GM21528 (cell line): ENCODE data around the gene MPC2.
"Not testable (repeated sequence)": the region's sequence is repeated elsewhere in the genome, so short reads cannot be mapped to it uniquely, and the experiment has no call there.

Experiments
- ATAC-seq: cut with Tn5 transposase; IDR thresholded peaks from one replicate; pipeline ENCODE4 v1.9.1; 2021; ENCODE audit warnings: mild to moderate bottlenecking, moderate library complexity; ENCODE audit not compliant: unreplicated experiment, low FRiP score

The MPC2 gene

DNA sequence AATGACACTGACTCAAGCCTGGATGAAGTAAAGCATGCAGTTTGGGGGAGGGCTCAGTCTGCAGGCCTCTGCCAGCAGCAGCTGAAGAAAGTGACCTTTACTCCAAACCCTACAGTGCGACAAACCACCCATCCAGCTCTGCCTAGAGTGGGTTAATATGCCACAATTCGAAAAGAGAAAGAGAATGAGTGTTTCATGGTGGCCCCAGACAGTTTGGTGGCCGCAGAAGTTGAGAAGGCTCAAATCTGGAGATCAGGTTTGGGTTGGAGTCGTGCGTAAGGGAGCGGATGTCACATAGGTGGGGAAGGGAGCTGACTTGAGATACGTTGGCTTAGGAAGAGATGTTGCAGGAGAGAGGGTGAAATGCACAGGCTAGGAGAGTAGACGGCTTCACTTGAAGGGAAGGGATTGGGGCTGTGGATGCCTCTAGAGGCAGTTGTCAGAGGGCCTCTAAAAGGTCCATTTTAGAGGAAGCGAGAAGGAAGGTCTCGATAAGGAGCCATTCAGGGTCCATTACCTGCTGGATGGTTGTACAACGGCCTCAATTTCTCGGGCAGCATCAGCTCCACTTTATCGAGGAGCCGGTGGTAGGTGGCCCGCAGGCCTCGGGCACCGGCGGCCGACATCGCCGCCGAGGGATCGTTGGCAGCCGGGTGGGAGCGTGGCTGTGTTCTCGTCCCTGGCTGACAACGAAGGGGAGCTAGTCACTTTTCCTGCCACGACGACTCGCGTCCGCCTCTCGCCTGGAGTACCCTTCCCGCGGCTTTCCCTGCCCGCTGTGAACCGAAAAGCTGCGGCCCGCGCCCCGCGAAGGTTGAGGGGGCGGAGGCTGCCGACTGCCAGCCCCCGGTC lies 1.4 kb downstream of the MPC2 start:
- ATAC-seq, result peak; percentile 15

DNA sequence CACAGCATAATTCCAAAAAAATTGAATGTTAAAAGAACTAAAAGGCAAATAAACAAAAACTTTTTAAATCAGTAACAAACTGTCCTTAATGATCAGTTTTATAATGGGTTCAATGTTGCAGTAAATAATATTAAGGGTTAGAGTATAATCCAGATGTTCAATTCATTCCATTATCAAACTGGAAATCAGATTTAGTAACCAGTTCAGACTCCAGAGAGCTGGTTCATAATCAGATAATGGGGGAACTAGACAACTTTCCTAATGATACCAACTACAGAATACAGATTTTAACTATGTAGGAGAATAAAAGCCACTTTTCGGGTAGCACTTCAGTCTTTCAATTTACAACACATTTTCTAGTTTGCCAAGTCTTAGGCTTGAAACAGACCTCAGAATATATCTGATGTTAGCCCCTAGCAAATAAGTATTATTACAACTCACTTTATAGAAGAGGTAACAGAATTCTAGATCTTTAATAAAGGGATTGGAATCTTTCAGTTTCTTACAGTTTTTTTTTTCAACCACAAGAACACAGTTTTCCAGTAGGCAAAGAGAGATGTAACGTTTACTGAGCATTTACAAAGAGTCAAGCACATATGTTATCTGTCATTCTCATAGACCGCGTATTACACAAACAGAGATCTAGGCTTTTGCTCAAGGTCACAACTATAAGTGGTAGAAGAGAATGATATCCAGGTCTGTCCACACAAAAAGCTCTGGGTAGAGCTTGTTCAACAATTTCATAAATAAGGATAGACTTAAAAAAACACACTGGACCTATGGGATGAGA lies 2.3 kb downstream of the MPC2 start:
- ATAC-seq, result no peak

DNA sequence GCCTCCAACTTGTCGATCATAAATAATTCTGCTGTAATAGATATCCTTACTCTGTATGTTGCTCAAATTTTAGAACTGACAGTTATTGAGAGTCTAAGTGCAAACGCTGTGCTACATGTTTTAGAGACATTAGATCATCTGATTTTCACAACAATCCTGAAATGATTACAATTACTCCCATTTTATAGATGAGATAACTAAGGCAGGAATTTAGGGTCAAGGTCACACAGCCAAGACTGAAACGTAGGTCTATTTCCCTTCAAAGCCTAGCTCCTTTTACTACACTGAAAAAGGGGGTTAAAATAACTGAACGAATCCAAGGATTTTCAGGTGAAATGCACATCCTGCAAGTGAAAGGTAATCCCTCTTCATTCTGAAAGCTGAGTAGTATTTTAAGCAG lies 3.1 kb downstream of the MPC2 start:
- ATAC-seq, result no peak

DNA sequence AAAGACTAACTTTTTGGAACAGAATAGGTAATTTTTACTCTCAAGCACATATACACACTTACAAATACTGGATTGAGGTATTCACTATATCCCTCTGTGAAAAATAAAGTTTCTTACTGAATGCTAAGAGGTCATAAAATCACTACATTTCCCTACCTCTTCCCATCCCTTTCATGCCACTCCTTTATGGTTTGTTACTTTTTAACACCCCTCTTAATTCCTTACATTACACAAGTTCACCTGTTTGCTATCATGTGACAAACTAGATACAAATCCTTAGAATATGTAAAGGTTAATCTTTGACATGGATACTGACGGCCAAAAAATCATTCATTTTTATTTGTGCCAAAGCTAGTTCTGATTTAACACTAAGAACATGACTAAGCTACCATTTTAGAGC lies 7.1 kb downstream of the MPC2 start:
- ATAC-seq, result no peak

DNA sequence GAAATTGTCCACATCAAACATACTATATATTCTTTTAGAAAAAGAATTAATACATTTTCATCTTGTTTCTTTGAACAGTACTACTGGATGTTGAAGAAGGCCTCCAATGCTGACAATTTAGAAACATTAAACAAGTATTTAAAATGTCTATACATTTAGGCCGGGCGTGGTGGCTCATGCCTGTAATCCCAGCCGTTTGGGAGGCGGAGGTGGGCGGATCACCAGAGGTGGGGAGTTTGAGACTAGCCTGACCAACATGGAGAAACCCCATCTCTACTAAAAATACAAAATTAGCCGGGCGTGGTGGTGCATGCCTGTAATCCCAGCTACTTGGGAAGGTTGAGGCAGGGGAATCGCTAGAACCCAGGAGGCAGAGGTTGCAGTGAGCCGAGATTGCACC lies 8.0 kb downstream of the MPC2 start:
- ATAC-seq, result not testable (repeated sequence)

DNA sequence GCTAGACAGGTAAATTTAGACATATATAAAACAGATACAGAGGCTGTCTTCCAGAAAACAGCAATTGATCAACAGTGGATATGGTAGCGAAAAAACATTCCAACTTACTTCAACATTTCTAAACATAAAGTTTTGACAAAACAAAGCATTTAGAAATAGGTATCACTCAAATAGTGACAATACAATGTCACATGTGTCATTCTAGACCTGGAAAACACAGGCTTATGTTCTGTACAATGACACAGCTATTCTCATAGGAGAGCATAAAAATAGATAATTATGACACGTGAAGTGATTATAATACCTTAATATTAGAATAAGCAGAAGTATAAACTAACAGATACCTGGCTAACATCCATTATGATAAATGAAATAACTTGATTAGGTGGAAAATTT lies 8.4 kb downstream of the MPC2 start:
- ATAC-seq, result no peak

DNA sequence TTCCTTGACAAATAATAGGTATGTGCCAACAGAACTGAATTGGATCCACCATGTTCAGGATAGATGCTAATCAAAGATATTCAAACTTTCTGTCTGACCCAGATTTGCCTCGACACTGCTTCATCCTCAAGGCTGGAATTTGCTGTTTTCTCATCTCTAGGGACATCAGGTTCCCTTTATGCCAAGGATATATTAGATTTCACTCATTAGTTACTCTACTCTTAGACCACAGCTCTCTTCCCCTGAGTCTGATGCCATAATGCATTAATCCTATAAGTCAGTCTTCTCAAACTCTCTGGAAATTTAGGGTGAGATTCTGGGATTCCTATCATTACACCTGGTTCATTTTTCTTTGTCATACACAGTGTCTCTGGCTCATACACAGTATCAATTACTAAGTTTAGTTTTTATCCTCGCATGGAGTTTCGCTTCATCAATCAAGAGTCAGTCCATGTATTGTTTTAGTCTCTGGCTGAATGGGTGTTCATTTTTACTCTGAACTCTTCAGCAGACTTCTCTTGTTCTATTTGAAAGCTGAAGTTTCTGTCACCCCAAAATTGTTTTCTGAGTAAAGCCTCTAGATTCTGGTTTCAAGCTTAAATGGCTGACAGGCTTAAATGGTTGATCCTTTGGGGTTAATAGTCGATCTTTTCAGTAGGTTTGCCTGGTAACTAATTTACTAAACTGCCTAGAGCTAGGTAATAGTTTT lies 9.7 kb downstream of the MPC2 start:
- no peak for ATAC-seq

DNA sequence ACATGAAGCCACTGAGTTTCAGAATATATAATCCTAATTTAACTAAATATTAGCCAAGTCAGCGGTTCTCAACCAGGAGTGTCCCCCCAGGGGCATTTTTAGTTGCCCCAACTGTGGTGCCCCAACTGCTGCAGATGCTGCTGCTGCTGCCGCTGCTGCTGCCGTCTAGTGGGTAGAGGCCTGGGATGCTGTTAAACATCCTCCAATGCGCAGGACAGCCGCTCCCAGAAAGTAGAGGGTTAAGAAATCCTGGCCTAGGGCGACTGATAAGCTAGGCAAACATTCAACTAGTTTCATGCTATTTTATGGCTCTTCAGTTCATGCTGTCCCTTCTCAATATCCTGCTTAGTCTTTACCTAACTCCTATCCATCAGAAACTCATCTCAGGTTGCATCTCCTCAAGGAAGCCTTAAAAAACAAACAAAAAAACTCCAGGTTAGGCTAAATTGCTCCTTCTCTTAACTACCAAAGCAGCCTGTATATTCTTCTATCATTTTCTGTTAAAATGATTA lies 10.3 kb downstream of the MPC2 start:
- ATAC-seq, result no peak

DNA sequence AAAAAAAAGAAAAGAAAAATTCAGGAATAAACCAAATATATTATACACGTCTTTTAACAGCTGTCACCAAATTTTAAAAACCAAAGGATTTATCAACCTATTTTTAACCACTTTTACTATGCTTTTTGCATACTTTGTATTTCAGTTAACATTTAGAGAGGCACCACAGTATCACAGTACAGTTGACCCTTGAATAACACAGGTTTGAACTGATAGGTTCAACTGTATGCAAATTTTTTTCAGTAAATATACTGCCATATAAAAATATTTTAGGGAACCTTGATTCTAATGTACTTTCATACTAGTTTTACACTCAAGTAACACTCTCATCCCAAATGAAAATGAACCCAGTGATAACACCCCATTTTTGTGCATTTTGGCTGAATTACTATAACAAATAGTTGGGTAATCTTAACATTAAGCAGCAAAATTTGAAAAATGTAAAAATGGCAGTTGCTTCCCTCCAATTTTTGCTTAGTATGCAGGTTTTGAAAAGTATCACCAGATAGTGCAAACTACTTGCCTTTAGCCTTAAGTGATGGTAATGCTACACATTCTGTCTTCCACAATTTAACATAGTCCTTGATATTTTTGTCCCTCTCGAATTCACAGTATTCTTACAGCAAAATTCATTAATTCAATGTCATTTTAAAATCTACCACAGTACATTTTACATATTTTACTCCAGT lies 12.2 kb downstream of the MPC2 start:
- no peak for ATAC-seq

DNA sequence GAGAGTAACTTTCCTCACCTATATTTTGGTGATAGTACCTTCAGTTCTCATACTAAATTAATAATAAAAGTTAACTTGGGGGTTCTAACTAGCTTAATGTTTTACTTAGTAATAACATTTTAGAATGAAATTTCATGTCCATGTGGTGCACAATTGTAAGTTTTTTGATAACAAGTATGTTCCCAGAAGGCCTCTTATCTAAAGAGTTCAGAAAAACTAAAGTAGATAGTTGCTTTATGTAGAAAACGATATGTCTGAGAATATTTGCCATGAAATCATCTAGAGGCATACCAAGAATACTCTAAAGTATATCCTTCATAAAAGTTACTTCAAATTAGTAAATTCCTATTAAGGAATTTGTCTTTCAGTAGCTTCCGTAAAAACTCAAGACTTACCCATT lies 12.8 kb downstream of the MPC2 start:
- no peak for ATAC-seq

DNA sequence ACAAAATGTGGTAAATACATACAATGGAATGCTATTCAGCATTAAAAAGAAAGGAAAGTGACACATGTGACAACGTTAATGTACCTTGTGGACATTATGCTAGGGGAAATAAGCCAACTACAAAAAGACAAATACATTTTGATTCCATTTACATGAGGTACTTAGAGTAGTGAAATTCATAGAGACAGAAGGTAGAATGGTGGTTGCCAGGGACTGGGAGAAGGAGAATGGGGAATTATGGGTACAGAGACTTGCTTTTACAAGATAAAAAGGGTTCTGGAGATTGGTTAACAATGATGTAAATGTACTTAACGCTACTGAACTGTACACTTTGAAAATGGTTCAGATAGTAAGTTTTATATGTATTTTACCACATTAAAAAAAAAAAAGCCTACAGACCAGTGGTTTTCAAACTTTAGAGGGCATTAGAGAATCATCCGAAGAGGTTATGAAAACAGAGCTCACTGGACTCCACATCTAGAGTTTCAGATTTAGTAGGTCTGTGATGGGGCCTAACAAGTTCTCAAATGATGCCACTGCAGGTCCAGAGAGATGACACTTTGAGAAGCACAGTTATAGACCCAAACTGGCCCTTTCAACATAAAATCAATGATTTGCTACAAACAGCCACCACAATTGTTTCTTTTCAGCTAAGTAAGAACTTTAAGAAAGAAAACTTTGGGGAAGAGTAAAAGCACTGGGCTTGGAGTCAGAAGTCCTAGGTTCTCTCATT lies 13.4 kb downstream of the MPC2 start:
- no peak for ATAC-seq

DNA sequence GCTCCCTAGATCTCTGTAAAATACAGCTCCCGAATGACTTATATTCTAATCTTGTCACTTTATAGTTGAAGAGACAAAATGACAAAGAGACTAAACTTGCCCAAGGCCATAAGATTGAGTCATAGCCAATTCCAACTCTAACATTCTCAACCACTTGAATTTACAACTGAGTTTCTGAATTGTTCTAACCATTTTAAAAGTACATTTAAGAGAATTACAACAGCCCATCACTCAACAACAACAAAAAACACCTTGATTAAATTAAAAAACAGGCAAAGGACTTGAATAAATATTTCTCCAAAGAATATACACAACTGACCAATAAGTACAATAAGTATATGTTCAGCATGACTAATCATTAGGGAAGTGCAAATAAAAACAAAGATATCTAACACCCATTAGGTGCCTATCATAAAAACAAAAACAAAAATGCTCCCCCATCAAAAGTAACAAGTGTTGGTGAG lies 14.2 kb downstream of the MPC2 start:
- no peak for ATAC-seq

DNA sequence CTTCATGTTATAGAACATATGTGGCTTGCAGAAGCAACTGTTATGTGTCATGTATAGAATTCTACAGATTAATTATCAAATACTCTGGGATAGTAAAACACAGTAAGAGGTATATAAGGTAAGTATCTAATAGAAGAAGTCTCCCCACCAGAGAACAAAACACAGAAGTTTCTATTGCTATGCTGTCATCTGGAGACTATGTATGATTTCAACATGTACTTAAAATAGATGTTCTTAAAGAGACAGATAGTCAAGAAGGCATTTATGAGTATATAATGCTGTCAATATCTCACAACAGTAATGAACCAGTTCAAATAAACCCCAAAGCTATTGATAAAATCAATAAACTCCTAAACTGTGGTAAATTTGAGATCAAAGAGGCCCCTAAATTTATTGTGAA lies 14.8 kb downstream of the MPC2 start:
- ATAC-seq, result no peak

DNA sequence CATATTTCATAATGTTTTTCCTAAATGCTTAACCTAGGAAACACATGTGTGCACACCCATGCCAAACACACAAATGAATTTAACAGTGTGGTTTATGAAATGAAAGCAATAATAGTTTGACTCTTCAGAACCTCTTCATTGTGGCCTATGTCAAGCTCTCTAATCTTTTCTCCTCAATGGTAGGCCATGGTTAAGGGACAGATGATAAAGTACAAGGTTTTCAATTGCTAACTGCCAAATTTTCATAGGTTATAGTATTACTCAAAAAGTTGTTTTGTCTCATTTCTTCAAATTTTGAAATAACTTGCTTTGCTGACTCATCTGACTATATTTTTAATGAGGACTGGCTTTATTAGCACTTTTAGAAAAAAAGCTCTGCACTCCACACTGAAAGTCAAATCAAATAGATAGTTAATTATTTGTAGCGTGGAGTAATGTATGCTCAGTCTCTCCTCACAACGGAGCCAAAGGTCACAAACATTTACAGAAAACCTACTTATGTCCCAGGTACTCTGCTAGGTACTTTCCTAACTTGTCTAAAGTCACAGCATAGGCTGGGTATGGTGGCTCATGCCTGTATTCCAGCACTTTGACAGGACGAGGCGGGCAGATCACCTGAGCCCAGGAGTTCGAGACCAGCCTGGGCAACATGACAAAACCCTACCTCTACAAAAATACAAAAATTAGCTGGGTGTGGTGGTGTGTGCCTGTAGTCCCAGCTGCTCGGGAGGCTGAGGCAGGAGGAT lies 19.9 kb downstream of the MPC2 start:
- no peak for ATAC-seq

DNA sequence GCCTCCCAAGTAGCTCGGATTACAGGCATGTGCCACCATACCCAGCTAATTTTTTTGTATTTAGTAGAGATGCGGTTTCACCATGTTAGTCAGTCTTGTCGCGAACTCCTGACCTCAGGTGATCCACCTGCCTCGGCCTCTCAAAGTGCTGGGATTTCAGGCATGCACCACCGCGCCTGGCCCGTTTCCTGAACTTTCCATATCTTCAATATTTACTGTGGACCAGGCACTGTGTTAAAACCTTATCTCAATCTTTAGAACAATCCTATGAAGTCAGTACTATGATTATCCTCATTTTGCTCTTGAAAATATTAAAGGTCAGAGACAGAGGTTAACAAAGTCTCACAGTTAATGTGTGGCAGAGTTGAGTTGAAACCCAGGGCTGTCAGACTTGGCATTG lies 21.3 kb downstream of the MPC2 start:
- ATAC-seq, result no peak

DNA sequence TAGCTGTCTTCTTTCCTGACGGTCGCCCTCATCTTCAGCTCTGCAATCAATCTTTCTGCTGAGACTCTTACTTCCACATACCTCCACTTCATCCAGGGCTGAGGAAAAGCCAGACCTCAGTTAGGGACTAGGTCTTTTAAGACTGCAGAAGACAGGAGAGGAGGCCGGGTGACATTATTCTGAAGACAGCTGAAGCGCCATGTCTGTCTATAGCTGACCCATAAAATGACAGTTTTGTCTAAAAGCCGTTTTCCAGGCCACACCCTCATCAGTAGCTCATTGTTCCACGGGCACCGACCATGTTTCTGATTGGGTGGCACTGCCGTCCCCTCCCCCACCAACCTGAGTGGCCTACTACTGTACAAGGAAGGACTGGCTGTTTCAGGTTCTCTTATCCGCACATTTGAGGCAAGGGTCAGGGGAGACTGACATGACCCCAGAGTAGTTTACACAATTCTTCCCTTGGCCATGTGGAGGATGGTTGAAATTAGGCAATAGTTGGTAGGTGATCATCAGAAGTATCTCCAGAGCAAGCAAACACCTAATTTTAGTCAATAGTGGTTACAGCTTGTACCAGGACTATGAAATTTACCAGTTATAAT lies 22.9 kb downstream of the MPC2 start, which contains the start of gene ADCY10:
TSS of gene ADCY10 (minus strand) at position 240 of the 602 bp plus-strand sequence. CDS start 8,994 bp downstream, outside the sequence.
- no peak for ATAC-seq

DNA sequence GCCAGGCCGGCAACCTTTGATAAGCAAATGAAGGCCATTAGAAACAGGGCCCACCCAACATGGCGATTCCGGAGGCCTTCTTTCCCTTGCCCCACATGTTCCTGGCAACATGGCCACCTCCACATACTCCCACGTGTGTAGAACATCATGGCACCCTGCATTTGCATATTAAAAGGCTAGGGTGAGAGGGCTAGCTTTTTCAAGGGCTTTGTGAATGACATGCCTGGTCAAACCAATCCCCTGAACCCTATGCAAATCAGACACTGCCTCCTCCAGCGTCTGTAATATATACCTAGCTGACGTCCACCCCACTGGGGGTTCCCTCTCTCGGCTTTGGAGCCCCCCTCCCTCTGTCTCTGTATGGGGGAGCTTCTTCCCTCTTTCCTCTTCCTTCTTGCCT lies 24.6 kb downstream of the MPC2 start:
- ATAC-seq, result no peak

DNA sequence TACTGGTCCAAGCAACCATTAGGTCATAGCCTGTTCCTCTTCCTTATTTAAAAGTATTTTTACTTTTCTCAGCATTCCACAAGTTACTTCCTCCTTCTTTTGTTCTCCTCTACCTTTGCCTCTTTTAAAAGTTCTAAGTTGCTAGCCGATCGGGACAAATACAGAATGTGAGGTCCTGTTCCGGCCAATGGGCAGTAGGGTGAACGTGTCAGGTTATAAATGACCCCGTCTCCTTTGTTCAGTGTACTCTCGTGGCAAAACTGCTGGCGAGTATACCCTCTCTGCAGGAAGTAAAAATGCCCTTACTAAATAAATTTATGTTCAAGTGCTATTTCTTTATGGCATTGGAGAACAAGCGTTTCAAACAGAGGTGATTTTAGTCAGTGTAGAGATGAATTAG lies 25.5 kb downstream of the MPC2 start:
- no peak for ATAC-seq
